Measurements from ENCODE around the gene ZNF280B. TPM values are rescaled to one million over a fixed set of nuclear protein-coding genes. Genes with fewer than 3 reads are reported as not detected.

ZNF280B gene
- total and polyA plus RNA-seq, 2 donors (not counting 1 experiment from before 2014, with no cell fraction given): 0.67 to 3.5 TPM

- ChIA-PET POLR2A (no interaction called here), CTCF (interaction anchor here (0.6 to 1.1 kb wide), 2 partner anchors 103 to 755 kb away, joined by 3 to 5 read pairs; no protein-coding TSS in a partner anchor)
- Mint-ChIP-seq H3K27ac (no peak overlapping the region), H3K27me3 (peaks cover 3% of the 10 kb centered on the region), H3K4me1 (no peaks in the 10 kb centered on the region), H3K9me3 (ENCODE audit: insufficient read depth) (no peaks in the 10 kb centered on the region), H3K4me3 (no peak overlapping the region)
- Histone ChIP-seq H3K9me3 (ENCODE audit: control extremely low read depth in 1 of 3, control insufficient read depth in 2 of 3, insufficient read depth in 1 of 3, low read length in 2 of 3) (no peaks in the 10 kb centered on the region), H3K27ac (ENCODE audit: low read length in 2 of 2) (no peak overlapping the region), H3K27me3 (replicated peaks in 1 of 4; ENCODE audit: control extremely low read depth in 1 of 4, control insufficient read depth in 3 of 4, insufficient read depth in 4 of 4, low read length in 3 of 4) (no peaks in the 10 kb centered on the region), H3K79me2 (ENCODE audit: control insufficient read depth, insufficient read depth, low read length) (no peaks in the 10 kb centered on the region), H4K20me1 (ENCODE audit: control insufficient read depth, insufficient read depth, low read length, poor library complexity, severe bottlenecking) (no peaks in the 10 kb centered on the region), H3K36me3 (replicated peaks in 1 of 2; ENCODE audit: control extremely low read depth in 1 of 2, control insufficient read depth in 1 of 2, extremely low read depth in 1 of 2, insufficient read depth in 2 of 2, low read length in 1 of 2) (no peaks in the 10 kb centered on the region), H3K4me3 (ENCODE audit: control extremely low read depth in 1 of 5, extremely low read depth in 1 of 5, insufficient read depth in 1 of 5, low read depth in 2 of 5, low read length in 4 of 5) (no peak overlapping the region), H3K4me1 (ENCODE audit: control insufficient read depth in 2 of 2, insufficient read depth in 2 of 2, low read length in 2 of 2) (no peaks in the 10 kb centered on the region), H3K9ac (ENCODE audit: low read length) (no peak overlapping the region), H3K4me2 (replicated peaks; ENCODE audit: low read depth, low read length, poor library complexity, severe bottlenecking) (no peak overlapping the region), H2AFZ (ENCODE audit: insufficient read depth, low read depth, low read length, poor library complexity, severe bottlenecking) (no peak overlapping the region)
- TF ChIP-seq CTCF (IDR thresholded peaks at IDR 0.05): no peak
- TF ChIP-seq EZH2 (IDR thresholded peaks at IDR 0.05; ENCODE audit: borderline replicate concordance, insufficient read depth, low read depth, low read length, poor library complexity, severe bottlenecking): no peak
- WGBS (ENCODE audit: insufficient coverage): 90% methylated on average over 6 of the region's 9 CpGs
- DNase-seq (no peak), ATAC-seq (ENCODE audit: low read depth) (no peak)
- intact Hi-C loops (cut with micrococcal nuclease): no loop called here
Observed at GRCh38 chr22:22534604-22535415, 26.3 kb upstream of the ZNF280B start.

GRCh38 chr22:22533863-22534262 is 25.3 kb upstream of the ZNF280B start:
- H4K20me1 ChIP-seq (ENCODE audit: control insufficient read depth, insufficient read depth, low read length, poor library complexity, severe bottlenecking): no peaks in the 10 kb centered on the region
- H3K79me2 ChIP-seq (ENCODE audit: control insufficient read depth, insufficient read depth, low read length): no peaks in the 10 kb centered on the region
- no peak overlapping the region for H3K27ac ChIP-seq (ENCODE audit: low read length in 2 of 2)
- DNase-seq (no peak), ATAC-seq (ENCODE audit: low read depth) (no peak)
- H3K9ac ChIP-seq (ENCODE audit: low read length): no peak overlapping the region
- peaks cover 0 to 3% (median 0%) of the 10 kb centered on the region in 3 donors for H3K9me3 ChIP-seq (ENCODE audit: control extremely low read depth in 1 of 3, control insufficient read depth in 2 of 3, insufficient read depth in 1 of 3, low read length in 2 of 3)
- no peaks in the 10 kb centered on the region for H3K9me3 Mint-ChIP-seq (ENCODE audit: insufficient read depth)
- no peaks in the 10 kb centered on the region for H3K27me3 ChIP-seq (replicated peaks in 1 of 4; ENCODE audit: control extremely low read depth in 1 of 4, control insufficient read depth in 3 of 4, insufficient read depth in 4 of 4, low read length in 3 of 4)
- no peaks in the 10 kb centered on the region for H3K4me1 Mint-ChIP-seq
- no peaks in the 10 kb centered on the region for H3K36me3 ChIP-seq (replicated peaks in 1 of 2; ENCODE audit: control extremely low read depth in 1 of 2, control insufficient read depth in 1 of 2, extremely low read depth in 1 of 2, insufficient read depth in 2 of 2, low read length in 1 of 2)
- ChIA-PET CTCF (interaction anchor here (0.6 to 0.7 kb wide), 3 partner anchors 39 to 756 kb away, joined by 3 to 5 read pairs (median 5); no protein-coding TSS in a partner anchor), POLR2A (no interaction called here)
- no peak overlapping the region for H3K27ac Mint-ChIP-seq
- H3K27me3 Mint-ChIP-seq: peaks cover 3% of the 10 kb centered on the region
- H3K4me2 ChIP-seq (replicated peaks; ENCODE audit: low read depth, low read length, poor library complexity, severe bottlenecking): no peak overlapping the region
- TF ChIP-seq EZH2 (IDR thresholded peaks at IDR 0.05; ENCODE audit: borderline replicate concordance, insufficient read depth, low read depth, low read length, poor library complexity, severe bottlenecking): no peak
- no peak for TF ChIP-seq CTCF (IDR thresholded peaks at IDR 0.05)
- no peak overlapping the region for H3K4me3 Mint-ChIP-seq
- WGBS (ENCODE audit: insufficient coverage): no CpG with 5 or more reads among the region's 5 CpGs
- intact Hi-C loops (cut with micrococcal nuclease): no loop called here
- H2AFZ ChIP-seq (ENCODE audit: insufficient read depth, low read depth, low read length, poor library complexity, severe bottlenecking): no peak overlapping the region
- H3K4me3 ChIP-seq (ENCODE audit: control extremely low read depth in 1 of 5, extremely low read depth in 1 of 5, insufficient read depth in 1 of 5, low read depth in 2 of 5, low read length in 4 of 5): no peak overlapping the region
- H3K4me1 ChIP-seq (ENCODE audit: control insufficient read depth in 2 of 2, insufficient read depth in 2 of 2, low read length in 2 of 2): no peaks in the 10 kb centered on the region
